Common myeloid progenitor, CD34-positive (primary cell): ENCODE data around the gene SPSB4.
"Not testable (repeated sequence)": the region's sequence is repeated elsewhere in the genome, so short reads cannot be mapped to it uniquely, and the experiment has no call there.

Experiments
- CTCF ChIA-PET: fragments of 350-600 bp; sonication (Branson Sonifier 250); formaldehyde crosslinking; loops from one replicate; lab custom pipeline; 2021; ENCODE audit warnings: antibody characterized with exemption; lab: Charles Lee
- POLR2A ChIA-PET: fragments of 350-600 bp; sonication (Branson Sonifier 250); formaldehyde crosslinking; loops from one replicate; lab custom pipeline; 2021; ENCODE audit warnings: antibody characterized with exemption; lab: Charles Lee
- DNase-seq, 3 donors: peaks; one replicate each; pipeline versions ENCODE4 v3.0.0 to v3.0.0-alpha.2; 2013
- H3K27ac ChIP-seq, 2 experiments: 1 replicate in 1 of 2; 2 replicates in 1 of 2; pipeline ENCODE4 v1.7.0; 2013; ENCODE audit warnings: inconsistent platforms in 2 of 2, low read length in 2 of 2, mild to moderate bottlenecking in 2 of 2, low read depth in 1 of 2, moderate library complexity in 1 of 2; ENCODE audit not compliant: severe bottlenecking in 2 of 2, insufficient read depth in 1 of 2, poor library complexity in 1 of 2
- H3K27me3 ChIP-seq, 5 experiments: replicated peaks in 2 of 5; 1 replicate in 3 of 5; 2 replicates in 2 of 5; pipeline versions ENCODE4 v1.6.1 to v1.7.0; 2013; ENCODE audit warnings: low read length in 4 of 5, mild to moderate bottlenecking in 2 of 5, moderate library complexity in 2 of 5, inconsistent platforms in 1 of 5; ENCODE audit not compliant: insufficient read depth in 5 of 5, control insufficient read depth in 4 of 5
- H3K36me3 ChIP-seq, 4 experiments: 1 replicate in 2 of 4; 2 replicates in 2 of 4; pipeline versions ENCODE4 v1.6.1 to v1.7.0; 2013; ENCODE audit warnings: low read length in 3 of 4, control low read depth in 1 of 4, mild to moderate bottlenecking in 1 of 4; ENCODE audit not compliant: control insufficient read depth in 4 of 4, insufficient read depth in 4 of 4
- H3K4me1 ChIP-seq, 4 experiments: 1 replicate in 3 of 4; 2 replicates in 1 of 4; pipeline versions ENCODE4 v1.6.1 to v1.7.1; 2013; ENCODE audit warnings: low read length in 3 of 4, mild to moderate bottlenecking in 3 of 4, control low read depth in 1 of 4, inconsistent platforms in 1 of 4, moderate library complexity in 1 of 4; ENCODE audit not compliant: control insufficient read depth in 4 of 4, insufficient read depth in 4 of 4; ENCODE audit errors: control extremely low read depth in 1 of 4
- H3K4me3 ChIP-seq, 7 experiments: 1 replicate in 4 of 7; 2 replicates in 3 of 7; pipeline versions ENCODE4 v1.5.1 to v1.7.0; 2013; ENCODE audit warnings: mild to moderate bottlenecking in 7 of 7, low read length in 6 of 7, moderate library complexity in 6 of 7, inconsistent platforms in 2 of 7, low read depth in 2 of 7, control low read depth in 1 of 7; ENCODE audit not compliant: insufficient read depth in 4 of 7, control insufficient read depth in 1 of 7; ENCODE audit errors: extremely low read depth in 1 of 7
- H3K9me3 ChIP-seq, 5 experiments: 1 replicate in 4 of 5; 2 replicates in 1 of 5; pipeline versions ENCODE4 v1.6.1 to v1.7.1; 2013; ENCODE audit warnings: low read length in 4 of 5, mild to moderate bottlenecking in 2 of 5, inconsistent platforms in 1 of 5, low read depth in 1 of 5, moderate library complexity in 1 of 5; ENCODE audit not compliant: control insufficient read depth in 4 of 5, insufficient read depth in 2 of 5; ENCODE audit errors: control extremely low read depth in 1 of 5
- WGBS: methylation state at CpG from one replicate; pipeline ENCODE4 v1.1.5; 2013; ENCODE audit not compliant: insufficient coverage; 5-methylcytosine and 5-hydroxymethylcytosine counted together

The SPSB4 gene

GRCh38 chr3:141015481-141015880, 35.7 kb upstream of the SPSB4 start:
- no peaks in the 10 kb centered on the region for H3K9me3 ChIP-seq
- no peak for DNase-seq
- ChIA-PET POLR2A (no interaction called here), CTCF (no interaction called here)
- no peak overlapping the region for H3K27ac ChIP-seq
- peaks cover 0 to 7% (median 0%) of the 10 kb centered on the region in 4 experiments for H3K4me1 ChIP-seq
- 92% methylated on average over 3 of the region's 3 CpGs for WGBS
- H3K27me3 ChIP-seq = peaks cover 0 to 3% (median 0%) of the 10 kb centered on the region in 5 experiments
- H3K36me3 ChIP-seq = no peaks in the 10 kb centered on the region
- H3K4me3 ChIP-seq = no peak overlapping the region

- POLR2A ChIA-PET, H3K36me3 ChIP-seq, H3K4me3 ChIP-seq, H3K9me3 ChIP-seq, H3K27me3 ChIP-seq, H3K27ac ChIP-seq, H3K4me1 ChIP-seq: not testable (repeated sequence)
- CTCF ChIA-PET = interaction anchor here (1.0 to 1.9 kb wide), 3 partner anchors 8 to 11 kb away, joined by 3 to 6 read pairs (median 3); no protein-coding TSS in a partner anchor
- 75% methylated on average over 14 of the region's 23 CpGs for WGBS
- peak in 2 of 3 donors; percentile 14 to 43 for DNase-seq
These were observed 33.5 kb upstream of the SPSB4 start for GRCh38 chr3:141017366-141018322.

- Histone ChIP-seq H3K27me3 (peaks cover 0 to 1% (median 0%) of the 10 kb centered on the region in 5 experiments), H3K36me3 (no peaks in the 10 kb centered on the region), H3K4me3 (no peak overlapping the region), H3K4me1 (peaks cover 0 to 5% (median 0%) of the 10 kb centered on the region in 4 experiments), H3K27ac (no peak overlapping the region), H3K9me3 (no peaks in the 10 kb centered on the region)
- POLR2A ChIA-PET = no interaction called here
- CTCF ChIA-PET = interaction anchor here (1.9 kb wide), 1 partner anchor 9 kb away, joined by 6 read pairs; no protein-coding TSS in a partner anchor
- DNase-seq = no peak
- WGBS = 99% methylated on average over 17 of the region's 19 CpGs
These were observed 31.9 kb upstream of the SPSB4 start for GRCh38 chr3:141019244-141019643.

GRCh38 chr3:141020143-141020830, 30.9 kb upstream of the SPSB4 start:
- no peaks in the 10 kb centered on the region for H3K9me3 ChIP-seq
- no peak for DNase-seq
- WGBS = 98% methylated on average over 5 of the region's 5 CpGs
- ChIA-PET POLR2A (no interaction called here), CTCF (interaction anchor here (1.1 to 1.3 kb wide), 2 partner anchors 9 to 20 kb away, joined by 3 to 4 read pairs; no protein-coding TSS in a partner anchor)
- no peak overlapping the region for H3K27ac ChIP-seq
- no peaks in the 10 kb centered on the region for H3K36me3 ChIP-seq
- peaks cover 0 to 1% (median 0%) of the 10 kb centered on the region in 5 experiments for H3K27me3 ChIP-seq
- H3K4me1 ChIP-seq = peaks cover 0 to 5% (median 0%) of the 10 kb centered on the region in 4 experiments
- H3K4me3 ChIP-seq = no peak overlapping the region

GRCh38 chr3:141021261-141021660, 29.9 kb upstream of the SPSB4 start:
- DNase-seq = no peak
- ChIA-PET POLR2A (no interaction called here), CTCF (interaction anchor here (1.3 kb wide), 1 partner anchor 19 kb away, joined by 3 read pairs; no protein-coding TSS in a partner anchor)
- H3K4me1 ChIP-seq = peaks cover 0 to 5% (median 0%) of the 10 kb centered on the region in 4 experiments
- peaks cover 0 to 1% (median 0%) of the 10 kb centered on the region in 5 experiments for H3K27me3 ChIP-seq
- no peaks in the 10 kb centered on the region for H3K9me3 ChIP-seq
- H3K4me3 ChIP-seq = no peak overlapping the region
- WGBS = 100% methylated on average over 2 of the region's 4 CpGs
- H3K36me3 ChIP-seq = no peaks in the 10 kb centered on the region
- H3K27ac ChIP-seq = no peak overlapping the region

- no peaks in the 10 kb centered on the region for H3K4me1 ChIP-seq
- DNase-seq = no peak
- H3K36me3 ChIP-seq = no peaks in the 10 kb centered on the region
- WGBS = 100% methylated on average over 11 of the region's 22 CpGs
- no peak overlapping the region for H3K27ac ChIP-seq
- no peak overlapping the region for H3K4me3 ChIP-seq
- H3K9me3 ChIP-seq = no peaks in the 10 kb centered on the region
- peaks cover 0 to 2% (median 0%) of the 10 kb centered on the region in 5 experiments for H3K27me3 ChIP-seq
- ChIA-PET POLR2A (no interaction called here), CTCF (interaction anchor here (1.0 kb wide), 1 partner anchor 121 kb away, joined by 3 read pairs; no protein-coding TSS in a partner anchor)
These were observed 20.9 kb upstream of the SPSB4 start for GRCh38 chr3:141030296-141030695.
